Panc1 (cell line): ENCODE results near the gene CCDC167.

Experiments
- POLR2AphosphoS5 ChIP-seq: IDR thresholded peaks from 2 replicates; pipeline ENCODE4 v1.6.1; 2012; ENCODE audit warnings: mild to moderate bottlenecking, low read depth, low read length, moderate library complexity
- TF ChIP-seq, protein P1 (sequence below): fragments of 450-650 bp; IDR thresholded peaks from 2 replicates; pipeline ENCODE4 v1.5.1; 2017; ENCODE audit warnings: mild to moderate bottlenecking

GRCh38 chr6:37540029-37540352 is 40.3 kb upstream of the CCDC167 start:
- TF ChIP-seq, protein P1, sequence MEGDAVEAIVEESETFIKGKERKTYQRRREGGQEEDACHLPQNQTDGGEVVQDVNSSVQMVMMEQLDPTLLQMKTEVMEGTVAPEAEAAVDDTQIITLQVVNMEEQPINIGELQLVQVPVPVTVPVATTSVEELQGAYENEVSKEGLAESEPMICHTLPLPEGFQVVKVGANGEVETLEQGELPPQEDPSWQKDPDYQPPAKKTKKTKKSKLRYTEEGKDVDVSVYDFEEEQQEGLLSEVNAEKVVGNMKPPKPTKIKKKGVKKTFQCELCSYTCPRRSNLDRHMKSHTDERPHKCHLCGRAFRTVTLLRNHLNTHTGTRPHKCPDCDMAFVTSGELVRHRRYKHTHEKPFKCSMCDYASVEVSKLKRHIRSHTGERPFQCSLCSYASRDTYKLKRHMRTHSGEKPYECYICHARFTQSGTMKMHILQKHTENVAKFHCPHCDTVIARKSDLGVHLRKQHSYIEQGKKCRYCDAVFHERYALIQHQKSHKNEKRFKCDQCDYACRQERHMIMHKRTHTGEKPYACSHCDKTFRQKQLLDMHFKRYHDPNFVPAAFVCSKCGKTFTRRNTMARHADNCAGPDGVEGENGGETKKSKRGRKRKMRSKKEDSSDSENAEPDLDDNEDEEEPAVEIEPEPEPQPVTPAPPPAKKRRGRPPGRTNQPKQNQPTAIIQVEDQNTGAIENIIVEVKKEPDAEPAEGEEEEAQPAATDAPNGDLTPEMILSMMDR: no peak
- TF ChIP-seq POLR2AphosphoS5: no peak
